Stimulated activated CD4-positive, alpha-beta T cell treated with anti-CD3 and anti-CD28 coated beads, Interleukin-1b, Interleukin-23, amount 100 ng/mL, for 48 hours (primary cell): ENCODE measurements around the gene MAP3K14.
"Not testable (repeated sequence)": the region's sequence is repeated elsewhere in the genome, so short reads cannot be mapped to it uniquely, and the experiment has no call there.

Experiments
- DNase-seq: peaks from one replicate; pipeline ENCODE4 v3.0.0-alpha.2; 2020

Gene MAP3K14

DNA sequence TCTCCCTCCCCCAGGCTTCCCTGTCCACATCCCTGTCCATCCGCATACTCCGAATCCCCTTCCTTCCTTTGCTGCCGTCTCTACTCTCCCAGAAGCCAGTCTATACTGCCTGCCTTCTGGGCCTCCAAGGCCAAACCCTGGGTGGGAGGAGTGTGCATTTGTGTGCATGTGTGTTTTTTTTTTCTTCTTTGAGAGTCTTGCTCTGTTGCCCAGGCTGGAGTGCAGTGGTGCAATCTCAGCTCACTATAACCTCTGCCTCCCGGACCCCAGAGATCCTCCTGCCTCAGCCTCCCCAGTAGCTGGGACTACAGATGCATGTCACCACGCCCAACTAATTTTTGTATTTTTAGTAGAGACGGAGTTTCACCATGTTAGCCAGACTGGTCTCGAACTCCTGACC, 63.6 kb downstream of the MAP3K14 start:
- not testable (repeated sequence) for DNase-seq

- no peak for DNase-seq
Observed at GRCh38 chr17:45251931-45252330, 64.9 kb downstream of the MAP3K14 start.

DNA sequence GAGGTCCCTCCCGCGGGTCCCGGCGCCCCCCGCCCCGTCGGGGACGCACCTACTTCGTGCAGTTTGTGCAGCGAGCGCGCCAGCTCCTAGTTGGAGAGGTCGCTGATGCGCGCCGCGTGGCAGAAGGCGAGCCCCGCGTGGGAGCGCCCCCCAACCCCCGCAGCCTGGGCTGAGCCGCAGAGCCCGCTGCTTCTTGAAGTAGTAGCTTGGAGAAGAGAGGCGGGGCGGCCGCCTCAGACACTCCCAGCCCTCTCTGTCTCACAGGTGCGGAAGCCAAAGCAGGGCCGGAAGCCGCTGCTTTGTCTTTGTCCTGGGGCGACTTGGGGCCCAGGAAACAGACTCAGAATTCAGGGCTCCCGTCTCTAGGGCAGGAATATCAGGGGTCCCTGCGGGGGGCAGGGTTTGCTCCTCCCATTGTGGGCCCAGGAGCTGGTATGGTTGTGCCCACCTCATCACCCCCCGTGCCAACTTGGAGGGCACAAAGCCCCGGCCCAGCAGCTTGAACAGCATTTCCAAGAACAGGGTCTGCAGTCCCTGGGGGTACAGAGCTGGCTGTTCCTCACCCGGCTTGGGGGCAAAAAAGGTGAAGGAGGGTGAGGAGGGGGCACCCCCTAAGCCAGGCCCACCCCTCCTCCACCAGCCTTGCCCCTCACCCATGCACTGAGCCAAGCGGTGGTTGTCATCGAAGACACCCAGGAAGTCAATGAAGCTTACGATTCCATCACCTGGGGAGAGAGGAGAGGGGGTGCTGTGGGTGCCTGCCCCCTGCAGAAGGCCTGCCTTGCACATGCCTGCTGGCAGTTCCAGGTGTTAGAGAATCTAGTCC, 68.5 kb downstream of the MAP3K14 start:
- peak; percentile 82 for DNase-seq

GRCh38 chr17:45247429-45248131, 69.2 kb downstream of the MAP3K14 start:
- DNase-seq = peak; percentile 98

- DNase-seq = no peak
Observed at GRCh38 chr17:45246861-45247428, 69.9 kb downstream of the MAP3K14 start.

GRCh38 chr17:45246338-45246737, 70.5 kb downstream of the MAP3K14 start:
- DNase-seq = no peak

- no peak for DNase-seq
Observed at GRCh38 chr17:45244725-45245656, 71.8 kb downstream of the MAP3K14 start.

- no peak for DNase-seq
Observed at GRCh38 chr17:45243750-45244149, 73.1 kb downstream of the MAP3K14 start.

DNA sequence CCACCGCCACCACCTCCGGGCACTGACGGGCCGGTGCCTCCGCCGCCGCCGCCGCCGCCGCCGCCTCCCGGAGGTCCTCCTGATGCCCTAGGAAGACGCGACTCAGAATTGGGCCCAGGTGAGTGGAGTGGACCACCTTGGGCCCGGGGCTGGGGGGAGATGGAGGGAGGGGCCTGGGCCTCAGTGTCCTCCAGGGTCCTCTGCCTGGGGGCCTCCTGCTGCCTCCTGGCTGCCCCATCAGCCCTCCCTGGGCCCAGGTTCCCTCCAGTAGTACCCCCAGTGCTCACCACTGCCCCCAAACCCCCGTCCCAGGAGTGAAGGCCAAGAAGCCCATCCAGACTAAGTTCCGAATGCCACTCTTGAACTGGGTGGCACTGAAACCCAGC, 74.8 kb downstream of the MAP3K14 start:
- no peak for DNase-seq

DNA sequence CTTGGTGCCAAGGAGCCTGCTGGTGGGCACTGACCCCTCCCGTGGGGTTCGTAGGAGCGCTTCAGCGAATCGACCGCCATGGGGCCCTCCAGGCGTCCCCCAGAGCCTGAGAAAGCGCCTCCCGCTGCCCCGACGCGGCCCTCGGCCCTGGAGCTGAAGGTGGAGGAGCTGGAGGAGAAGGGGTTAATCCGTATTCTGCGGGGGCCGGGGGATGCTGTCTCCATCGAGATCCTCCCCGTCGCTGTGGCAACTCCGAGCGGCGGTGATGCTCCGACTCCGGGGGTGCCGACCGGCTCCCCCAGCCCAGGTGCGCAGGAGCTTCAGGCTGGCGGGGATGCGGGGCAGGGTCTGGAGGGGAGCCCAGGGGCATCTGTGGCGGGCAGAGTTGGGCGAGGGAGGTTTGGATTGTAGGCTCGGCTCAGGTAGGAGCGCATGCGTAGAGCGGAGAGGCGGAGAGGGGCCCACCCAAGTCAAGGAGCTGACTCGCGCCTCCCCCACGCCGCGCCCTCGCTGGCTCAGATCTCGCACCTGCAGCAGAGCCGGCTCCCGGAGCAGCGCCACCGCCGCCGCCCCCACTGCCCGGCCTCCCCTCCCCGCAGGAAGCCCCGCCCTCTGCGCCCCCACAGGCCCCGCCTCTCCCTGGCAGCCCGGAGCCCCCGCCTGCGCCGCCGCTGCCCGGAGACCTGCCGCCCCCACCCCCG, 75.3 kb downstream of the MAP3K14 start:
- no peak for DNase-seq

DNA sequence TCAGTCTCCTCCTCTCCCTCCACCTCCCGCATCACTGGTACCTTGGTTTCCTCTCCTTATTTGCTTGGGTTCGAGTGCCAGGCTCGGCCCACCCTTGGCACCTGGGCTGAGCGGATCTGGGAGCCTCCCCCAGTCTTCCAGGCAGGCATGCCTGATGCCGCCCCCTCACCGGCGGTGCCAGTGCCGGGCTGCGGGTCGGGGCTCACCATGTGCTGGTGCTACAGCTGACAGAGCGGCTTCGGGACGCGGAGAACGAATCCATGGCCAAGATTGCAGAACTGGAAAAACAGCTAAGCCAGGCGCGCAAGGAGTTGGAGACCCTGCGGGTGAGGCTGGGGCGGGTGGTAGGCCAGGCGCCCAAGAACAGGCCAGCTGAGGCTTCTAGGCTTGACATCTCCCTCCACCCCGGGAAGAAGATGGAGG, 75.9 kb downstream of the MAP3K14 start:
- DNase-seq = no peak

GRCh38 chr17:45238155-45238774, 78.6 kb downstream of the MAP3K14 start:
- no peak for DNase-seq

DNA sequence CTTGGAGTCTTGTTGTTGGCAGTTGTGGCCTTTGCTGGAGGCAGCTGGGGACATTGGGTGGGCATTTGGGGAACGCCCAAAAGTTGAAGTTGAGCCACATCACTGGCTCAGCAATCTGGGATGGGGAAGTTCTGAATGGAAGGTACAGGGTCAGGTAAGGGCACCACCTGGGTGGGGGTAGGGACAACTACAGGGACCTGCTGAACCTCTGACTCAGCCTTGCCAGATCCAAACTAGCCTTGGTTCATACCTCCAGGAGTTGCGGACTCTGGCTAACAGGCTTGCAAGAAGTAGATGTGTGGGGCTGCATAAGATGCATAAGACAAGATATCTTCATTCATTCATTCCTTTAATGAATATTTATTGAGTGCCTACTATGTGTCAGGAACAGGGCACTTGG, 79.1 kb downstream of the MAP3K14 start:
- no peak for DNase-seq

GRCh38 chr17:45236282-45236606, 80.6 kb downstream of the MAP3K14 start:
- DNase-seq = no peak

- peak; percentile 72 for DNase-seq
Observed at GRCh38 chr17:45235416-45236281, 81.2 kb downstream of the MAP3K14 start.

DNA sequence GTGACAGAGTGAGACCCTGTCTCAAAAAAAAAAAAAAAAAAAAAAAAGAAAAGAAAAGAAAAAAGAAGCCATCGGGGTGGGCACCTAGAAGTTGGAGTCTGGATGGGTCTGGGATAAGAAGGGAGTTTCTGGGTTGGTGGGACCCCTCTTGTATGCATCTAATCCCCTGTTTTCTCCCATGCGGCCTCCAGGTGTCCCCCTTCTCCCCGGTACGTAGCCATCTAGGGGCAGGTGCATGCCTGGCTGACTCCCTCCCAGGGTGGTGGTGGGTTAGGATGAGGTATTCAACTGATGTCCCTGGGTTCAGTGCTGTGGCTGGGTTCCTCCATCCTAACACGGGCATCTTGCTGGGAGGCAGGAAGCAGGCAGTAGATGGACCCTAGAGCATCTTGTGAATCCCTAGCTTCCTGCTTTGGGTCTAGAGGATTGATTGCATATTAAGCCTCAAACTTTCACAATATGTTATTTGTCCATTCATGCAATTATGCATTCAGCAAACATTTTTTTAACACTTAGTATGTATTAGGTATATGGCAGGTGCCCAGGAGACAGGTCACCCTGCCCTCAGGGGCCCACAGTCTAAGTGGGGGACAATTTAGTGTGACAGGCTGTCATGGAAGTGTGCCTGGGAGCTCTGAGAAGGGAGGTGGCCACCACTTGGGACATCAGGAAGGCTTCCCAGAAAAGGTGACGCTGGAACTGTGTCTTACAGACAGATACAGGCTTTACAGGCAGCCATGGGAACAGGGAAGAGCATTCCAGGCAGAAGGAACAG, 82.0 kb downstream of the MAP3K14 start:
- peak; percentile 44 for DNase-seq

DNA sequence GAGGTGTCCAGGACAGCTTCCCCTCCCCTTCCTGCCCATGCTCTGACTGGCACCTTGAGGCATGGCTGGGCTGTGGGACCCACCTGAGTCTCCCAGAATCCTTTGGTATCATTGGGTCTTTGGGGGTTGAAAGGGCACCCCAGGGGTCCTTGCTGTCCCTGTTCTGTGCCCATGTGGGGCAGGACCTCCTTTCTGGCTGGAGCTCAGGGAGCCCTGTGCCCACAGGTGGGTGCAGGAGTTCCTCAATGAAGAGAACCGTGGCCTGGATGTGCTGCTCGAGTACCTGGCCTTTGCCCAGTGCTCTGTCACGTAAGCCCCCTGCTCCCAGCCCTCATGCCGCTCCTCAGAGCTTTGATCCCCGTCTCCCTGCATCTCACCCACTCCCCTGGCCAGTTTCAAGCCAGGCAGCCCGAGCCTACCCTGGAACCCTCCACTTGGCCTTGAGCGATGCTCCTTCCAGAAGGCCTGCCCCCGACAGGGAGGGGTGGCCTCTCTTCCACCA, 83.3 kb downstream of the MAP3K14 start:
- no peak for DNase-seq

DNA sequence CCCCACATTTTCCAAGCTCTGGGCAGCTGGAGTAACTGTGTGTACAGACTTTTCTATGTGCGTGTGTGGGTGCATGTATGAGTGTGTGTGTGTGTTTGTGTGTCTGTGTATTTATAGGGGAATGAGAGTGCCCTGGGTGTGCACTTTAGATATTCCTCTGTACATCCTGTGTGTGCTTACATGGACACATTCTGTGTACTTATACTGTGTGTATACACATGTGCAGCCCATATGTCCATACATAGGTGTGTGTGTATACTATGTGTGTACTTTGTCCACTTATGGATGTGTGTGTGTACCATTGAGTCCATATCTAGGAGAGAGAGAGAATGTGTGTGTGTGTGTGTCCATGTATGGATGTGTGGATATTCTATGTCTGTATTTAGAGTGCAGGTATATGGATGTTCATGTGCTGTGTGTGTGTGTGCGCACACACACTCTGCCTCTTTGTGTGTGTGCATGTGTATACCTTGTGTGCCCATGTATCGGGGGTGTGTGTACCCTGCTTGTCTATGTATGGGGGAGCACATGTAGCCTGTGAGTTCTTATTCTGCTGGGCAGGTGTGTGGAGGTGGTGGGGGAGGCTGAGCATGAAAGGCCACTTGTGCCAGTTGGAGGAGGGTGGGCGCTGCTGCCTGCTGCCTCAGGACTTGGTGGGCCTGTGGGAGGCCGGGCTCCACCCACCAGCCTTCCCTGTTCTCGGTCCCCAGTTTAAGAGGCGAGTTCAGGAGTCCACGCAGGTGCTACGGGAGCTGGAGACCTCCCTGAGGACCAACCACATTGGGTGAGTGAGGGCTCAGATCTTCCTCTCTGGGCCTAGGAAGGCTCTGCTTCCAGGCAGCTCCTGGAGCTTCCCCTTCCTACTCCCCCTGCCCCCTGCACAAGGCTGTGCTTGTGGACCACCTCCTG, 84.1 kb downstream of the MAP3K14 start:
- DNase-seq = no peak
